IMR-90 (cell line): ENCODE results near the gene MAP3K1. TPM values are rescaled to one million over a fixed set of nuclear protein-coding genes. Genes with fewer than 3 reads are reported as not detected.

Experiments used
- ATAC-seq: fragments of 200-7000 bp; cut with Tn5 transposase; 2 replicates; pipeline ENCODE4 v1.9.1; 2020; ENCODE audit warnings: low read depth, mild to moderate bottlenecking, moderate library complexity
- BruUV-seq: library from RNA; stranded (reverse); fragments of 400-500 nt; replicated peaks from 2 replicates; lab custom pipeline; 2021; lab: Mats Ljungman, UMichigan
- CTCF ChIA-PET: fragments of 300-600 bp; formaldehyde crosslinking; extraction: SDS; loops from one replicate; lab custom pipeline; 2021; ENCODE audit warnings: antibody characterized with exemption; lab: Yijun Ruan, JAX
- POLR2A ChIA-PET: fragments of 300-600 bp; sonication (Branson Sonifier 250); formaldehyde crosslinking; loops from one replicate; lab custom pipeline; 2022; ENCODE audit warnings: antibody characterized with exemption; ENCODE audit not compliant: unreplicated experiment; lab: Charles Lee
- DNase-seq: peaks from one replicate; pipeline ENCODE4 v3.0.0; 2013
- H2AFZ ChIP-seq: replicated peaks from 2 replicates; pipeline ENCODE3; 2013; ENCODE audit warnings: low read length, mild to moderate bottlenecking; ENCODE audit not compliant: poor library complexity
- H2AK5ac ChIP-seq: 2 replicates; pipeline ENCODE4 v1.6.1; 2013; ENCODE audit warnings: low read depth, low read length, inconsistent platforms
- H2AK9ac ChIP-seq: replicated peaks from 2 replicates; pipeline ENCODE3; 2013; ENCODE audit warnings: mild to moderate bottlenecking, low read depth, low read length, moderate library complexity; ENCODE audit not compliant: poor library complexity
- H2BK120ac ChIP-seq: 2 replicates; pipeline ENCODE4 v1.6.1; 2013; ENCODE audit warnings: low read depth, low read length, inconsistent platforms
- H2BK15ac ChIP-seq: 3 replicates; pipeline ENCODE4 v1.6.1; 2013; ENCODE audit warnings: low read depth, low read length, inconsistent platforms
- H2BK20ac ChIP-seq: 2 replicates; pipeline ENCODE4 v1.6.1; 2013; ENCODE audit warnings: low read depth, mild to moderate bottlenecking, inconsistent platforms, low read length, moderate library complexity
- H2BK5ac ChIP-seq: 2 replicates; pipeline ENCODE4 v1.6.1; 2013; ENCODE audit warnings: mild to moderate bottlenecking, low read depth, low read length, inconsistent platforms; ENCODE audit not compliant: poor library complexity, severe bottlenecking
- H3K14ac ChIP-seq: replicated peaks from 2 replicates; pipeline ENCODE4 v1.6.1; 2013; ENCODE audit warnings: low read depth, low read length, inconsistent platforms
- H3K18ac ChIP-seq: 2 replicates; pipeline ENCODE4 v1.6.1; 2013; ENCODE audit warnings: low read depth, low read length, control low read depth
- H3K23ac ChIP-seq: 2 replicates; pipeline ENCODE4 v1.6.1; 2013; ENCODE audit warnings: low read depth, low read length, inconsistent platforms
- H3K27ac ChIP-seq: 2 replicates; pipeline ENCODE4 v1.5.1; 2013; ENCODE audit warnings: mild to moderate bottlenecking, control low read depth, low read length; ENCODE audit not compliant: insufficient read depth
- H3K27me3 ChIP-seq: 2 replicates; pipeline ENCODE4 v1.6.1; 2013; ENCODE audit warnings: low read length; ENCODE audit not compliant: control insufficient read depth, insufficient read depth
- H3K36me3 ChIP-seq: 2 replicates; pipeline ENCODE4 v1.6.1; 2013; ENCODE audit warnings: low read length, mixed read lengths; ENCODE audit not compliant: control insufficient read depth, insufficient read depth
- H3K4ac ChIP-seq: 2 replicates; pipeline ENCODE4 v1.6.1; 2013; ENCODE audit warnings: low read depth, low read length, inconsistent platforms
- H3K4me1 ChIP-seq: 2 replicates; pipeline ENCODE4 v1.6.1; 2013; ENCODE audit warnings: low read length, mixed read lengths; ENCODE audit not compliant: control insufficient read depth, insufficient read depth
- H3K4me2 ChIP-seq: 2 replicates; pipeline ENCODE4 v1.6.1; 2013; ENCODE audit warnings: low read depth, mild to moderate bottlenecking, control low read depth, low read length, moderate library complexity
- H3K4me3 ChIP-seq: 2 replicates; pipeline ENCODE4 v1.5.1; 2013; ENCODE audit warnings: low read depth, mild to moderate bottlenecking, control low read depth, low read length, moderate library complexity; ENCODE audit not compliant: insufficient read depth
- H3K56ac ChIP-seq: 2 replicates; pipeline ENCODE4 v1.6.1; 2013; ENCODE audit warnings: low read length, inconsistent platforms; ENCODE audit not compliant: insufficient read depth; ENCODE audit errors: extremely low read depth
- H3K79me1 ChIP-seq, 2 experiments: 2 replicates each; pipeline ENCODE4 v1.6.1; 2013; ENCODE audit warnings: low read length in 2 of 2, inconsistent platforms in 1 of 2, low read depth in 1 of 2
- H3K9ac ChIP-seq: 2 replicates; pipeline ENCODE4 v1.6.1; 2013; ENCODE audit warnings: low read depth, low read length, control low read depth
- H3K9me1 ChIP-seq: 2 replicates; pipeline ENCODE4 v1.6.1; 2013; ENCODE audit warnings: low read length, inconsistent platforms; ENCODE audit not compliant: insufficient read depth
- H3K9me3 ChIP-seq: 2 replicates; pipeline ENCODE4 v1.6.1; 2013; ENCODE audit warnings: low read length; ENCODE audit not compliant: control insufficient read depth, insufficient read depth
- H4K20me1 ChIP-seq: 2 replicates; pipeline ENCODE4 v1.6.1; 2013; ENCODE audit warnings: low read length, inconsistent platforms; ENCODE audit not compliant: insufficient read depth
- H4K5ac ChIP-seq: 2 replicates; pipeline ENCODE4 v1.6.1; 2013; ENCODE audit warnings: mild to moderate bottlenecking, low read depth, low read length, control low read depth
- H4K8ac ChIP-seq, 2 experiments: 2 replicates each; pipeline ENCODE4 v1.6.1; 2013; ENCODE audit warnings: low read depth in 2 of 2, low read length in 2 of 2, control low read depth in 1 of 2, inconsistent platforms in 1 of 2
- H4K91ac ChIP-seq: 2 replicates; pipeline ENCODE4 v1.6.1; 2013; ENCODE audit warnings: low read depth, low read length, inconsistent platforms; ENCODE audit not compliant: insufficient read depth
- RFX5 ChIP-seq: IDR thresholded peaks from 2 replicates; pipeline ENCODE4 v1.8.0; 2012; ENCODE audit warnings: low read depth, mild to moderate bottlenecking, low read length, moderate library complexity
- WGBS, 2 experiments: methylation state at CpG; one replicate each; pipeline versions ENCODE4 v1.1.5 to v1.1.7; 2013; ENCODE audit warnings: missing lambda C conversion rate in 2 of 2; ENCODE audit not compliant: insufficient read length in 1 of 2; ENCODE audit errors: extremely low coverage in 2 of 2; 5-methylcytosine and 5-hydroxymethylcytosine counted together
- dilution Hi-C: fragments of 300-500 bp; cut with HindIII; formaldehyde crosslinking; loops from one replicate; pipeline ENCODE4 v1.14.3; 2018; ENCODE audit warnings: low sequenced_read_pairs; ENCODE audit not compliant: unreplicated experiment
- in situ Hi-C: fragments of 300-500 bp; cut with MboI; formaldehyde crosslinking; loops from 3 replicates; pipeline ENCODE4 v1.14.3; 2019; ENCODE audit warnings: low sequenced_read_pairs, inconsistent platforms, mixed read lengths
- intact Hi-C: fragments of 100-400 bp; cut with micrococcal nuclease; formaldehyde crosslinking; loops from 2 replicates; pipeline ENCODE4 v1.10.0; 2022
- polyA plus RNA-seq, 3 experiments: library from polyadenylated mRNA; depleted of rRNA; stranded (reverse); fragments of >200 nt; gene quantifications; 2 replicates each; pipeline ENCODE4 v1.2.3, GENCODE V29; 2012; ENCODE audit warnings: low replicate concordance in 1 of 3
- total RNA-seq: library from RNA; depleted of rRNA; stranded (reverse); fragments of >200 nt; gene quantifications from 2 replicates; pipeline ENCODE4 v1.2.3, GENCODE V29; 2012
- TF ChIP-seq, protein P1 (sequence below): fragments of 150-350 bp; IDR thresholded peaks from 2 replicates; pipeline ENCODE4 v1.6.1; 2016; ENCODE audit warnings: low read depth, mild to moderate bottlenecking, low read length, moderate library complexity, borderline replicate concordance

The MAP3K1 gene
- total and polyA plus RNA-seq, 2 of the 4 experiments (the other 2 are of a cell fraction), result 3.8 to 18.8 TPM

DNA sequence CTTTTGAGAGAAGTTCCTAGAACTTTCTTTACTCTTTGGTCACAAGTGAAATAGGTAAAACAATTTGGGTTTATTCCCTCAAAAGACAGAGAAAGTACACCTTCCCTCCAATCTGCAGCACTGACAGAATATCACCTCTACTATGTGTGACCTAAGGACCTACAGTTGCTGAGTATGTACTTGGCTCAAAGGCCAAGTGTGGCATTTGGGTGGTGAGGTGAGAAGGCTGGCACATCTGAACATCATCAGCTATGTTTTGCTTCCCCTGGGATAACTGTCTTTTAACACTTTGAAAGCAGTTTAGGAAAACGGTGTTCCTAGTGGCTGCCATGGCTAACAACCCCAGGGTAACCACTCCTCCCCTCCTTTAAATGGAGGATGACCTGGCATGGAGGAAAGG is 119.0 kb downstream of the MAP3K1 start:
- no peak for ATAC-seq
- Histone ChIP-seq H2BK5ac (no peak overlapping the region), H2AFZ (no peak overlapping the region), H3K79me1 (peaks cover 5 to 13% of the 10 kb centered on the region in 2 experiments), H4K5ac (no peak overlapping the region), H3K14ac (no peak overlapping the region), H3K36me3 (peaks cover 39% of the 10 kb centered on the region), H3K4me1 (no peaks in the 10 kb centered on the region), H3K9me1 (no peaks in the 10 kb centered on the region), H3K4me2 (no peak overlapping the region), H2BK15ac (no peak overlapping the region), H3K23ac (no peak overlapping the region), H2BK20ac (no peak overlapping the region), H3K9me3 (no peaks in the 10 kb centered on the region), H3K27ac (no peak overlapping the region), H3K27me3 (no peaks in the 10 kb centered on the region), H2AK5ac (no peak overlapping the region), H3K56ac (no peak overlapping the region), H2AK9ac (no peak overlapping the region), H3K9ac (no peak overlapping the region), H4K20me1 (no peaks in the 10 kb centered on the region), H4K91ac (no peak overlapping the region), H3K4ac (no peak overlapping the region), H3K18ac (no peak overlapping the region), H3K4me3 (no peak overlapping the region), H4K8ac (no peak overlapping the region), H2BK120ac (no peak overlapping the region)
- CTCF ChIA-PET, result no interaction called here
- no TSS peak for BruUV-seq
- intact Hi-C loops (no loop called here), in situ Hi-C loops (no loop called here), dilution Hi-C loops (no loop called here)
- no CpG with 5 or more reads among the region's 1 CpG for WGBS, 2 experiments
- POLR2A ChIA-PET, result no interaction called here
- DNase-seq, result no peak
- TF ChIP-seq, protein P1, sequence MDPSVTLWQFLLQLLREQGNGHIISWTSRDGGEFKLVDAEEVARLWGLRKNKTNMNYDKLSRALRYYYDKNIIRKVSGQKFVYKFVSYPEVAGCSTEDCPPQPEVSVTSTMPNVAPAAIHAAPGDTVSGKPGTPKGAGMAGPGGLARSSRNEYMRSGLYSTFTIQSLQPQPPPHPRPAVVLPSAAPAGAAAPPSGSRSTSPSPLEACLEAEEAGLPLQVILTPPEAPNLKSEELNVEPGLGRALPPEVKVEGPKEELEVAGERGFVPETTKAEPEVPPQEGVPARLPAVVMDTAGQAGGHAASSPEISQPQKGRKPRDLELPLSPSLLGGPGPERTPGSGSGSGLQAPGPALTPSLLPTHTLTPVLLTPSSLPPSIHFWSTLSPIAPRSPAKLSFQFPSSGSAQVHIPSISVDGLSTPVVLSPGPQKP, result no peak
- TF ChIP-seq RFX5, result no peak
